ENCODE data around the gene ZMYND12.

ZMYND12 gene

DNA sequence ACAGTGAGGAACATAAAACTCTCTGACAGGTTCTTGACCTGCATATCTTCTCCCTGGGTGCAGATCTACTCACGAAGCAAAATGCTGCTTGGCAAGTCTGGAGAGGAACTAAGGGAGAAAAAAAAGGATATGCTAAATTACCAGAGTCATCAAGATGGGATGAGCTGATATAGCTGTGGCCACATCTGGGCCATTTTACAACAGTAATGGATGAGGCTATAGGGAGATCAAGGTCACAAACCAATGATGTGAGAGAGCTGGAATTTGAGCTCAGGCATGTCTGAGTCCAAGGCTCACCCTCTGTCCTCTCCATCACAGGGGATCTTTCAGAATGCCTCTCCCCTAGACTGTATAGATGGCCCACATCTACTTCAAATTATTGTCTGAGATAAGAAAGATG lies 26.2 kb downstream of the ZMYND12 start:
- TF ChIP-seq POLR2A (IDR thresholded peaks at IDR 0.05; ENCODE audit: low read length), result no peak
- no peak for TF ChIP-seq GATA1 (IDR thresholded peaks at IDR 0.05; ENCODE audit: low read depth, low read length)
- DNase-seq, result no peak

GRCh38 chr1:42427240-42427639 lies 28.6 kb downstream of the ZMYND12 start:
- no peak for DNase-seq
- TF ChIP-seq GATA1 (IDR thresholded peaks at IDR 0.05; ENCODE audit: low read depth, low read length), result no peak
- TF ChIP-seq POLR2A (IDR thresholded peaks at IDR 0.05; ENCODE audit: low read length), result no peak

DNA sequence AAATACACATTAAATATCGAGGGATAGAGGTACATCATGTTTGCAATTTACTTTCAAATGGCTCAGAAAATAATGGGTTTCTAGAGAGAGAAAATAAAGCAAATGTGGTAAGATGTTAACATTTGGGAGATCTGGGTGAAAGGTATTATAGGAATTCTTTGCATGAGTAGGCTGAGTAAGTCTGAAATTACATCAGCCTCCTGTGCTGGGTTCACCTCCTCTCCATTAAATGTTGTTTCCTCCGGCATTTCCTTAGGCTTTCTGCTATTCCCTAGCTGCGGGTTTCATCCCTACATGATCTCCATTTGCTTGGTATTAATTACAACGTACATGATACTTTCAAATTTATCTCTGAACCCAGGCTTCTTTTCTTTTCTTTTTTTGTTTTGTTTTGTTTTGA lies 31.6 kb downstream of the ZMYND12 start:
- TF ChIP-seq GATA1 (IDR thresholded peaks at IDR 0.05; ENCODE audit: low read depth, low read length), result no peak
- TF ChIP-seq POLR2A (IDR thresholded peaks at IDR 0.05; ENCODE audit: low read length), result no peak
- no peak for DNase-seq

GRCh38 chr1:42423681-42424080 lies 32.1 kb downstream of the ZMYND12 start:
- TF ChIP-seq GATA1 (IDR thresholded peaks at IDR 0.05; ENCODE audit: low read depth, low read length) (no peak), POLR2A (IDR thresholded peaks at IDR 0.05; ENCODE audit: low read length) (no peak)

DNA sequence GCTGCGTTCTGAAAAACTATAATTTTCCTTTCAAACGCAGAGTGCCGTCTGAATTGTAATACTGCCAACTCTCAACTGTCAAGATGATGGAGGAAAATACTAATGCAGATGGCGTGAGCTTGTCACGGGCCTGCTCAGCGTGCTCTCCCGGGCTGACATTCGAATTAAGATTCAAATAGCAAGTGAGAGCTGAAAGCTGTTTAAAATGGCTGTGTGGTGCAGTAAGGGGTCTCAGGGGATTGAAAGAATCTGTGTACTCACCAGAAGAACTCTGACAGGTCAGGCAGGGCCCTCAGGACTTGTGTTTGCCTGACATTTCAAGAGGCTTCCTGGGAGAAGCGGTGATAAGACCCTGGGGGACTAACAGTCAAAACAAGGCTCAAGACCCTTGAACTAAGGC lies 33.1 kb downstream of the ZMYND12 start:
- TF ChIP-seq GATA1 (IDR thresholded peaks at IDR 0.05; ENCODE audit: low read depth, low read length) (no peak), POLR2A (IDR thresholded peaks at IDR 0.05; ENCODE audit: low read length) (no peak)
- no peak for DNase-seq

More at GRCh38 chr1:42423681-42424080, 32.1 kb downstream of the ZMYND12 start:
- DNase-seq, result no peak

- DNase-seq, result no peak
- TF ChIP-seq POLR2A (IDR thresholded peaks at IDR 0.05; ENCODE audit: low read length) (no peak), GATA1 (IDR thresholded peaks at IDR 0.05; ENCODE audit: low read depth, low read length) (no peak)
These were observed 34.8 kb downstream of the ZMYND12 start for GRCh38 chr1:42420911-42421585.

GRCh38 chr1:42420121-42420520 lies 35.7 kb downstream of the ZMYND12 start:
- no peak for TF ChIP-seq POLR2A (IDR thresholded peaks at IDR 0.05; ENCODE audit: low read length)
- no peak for TF ChIP-seq GATA1 (IDR thresholded peaks at IDR 0.05; ENCODE audit: low read depth, low read length)

GRCh38 chr1:42419126-42419821 lies 36.5 kb downstream of the ZMYND12 start:
- TF ChIP-seq GATA1 (IDR thresholded peaks at IDR 0.05; ENCODE audit: low read depth, low read length) (no peak), POLR2A (IDR thresholded peaks at IDR 0.05; ENCODE audit: low read length) (no peak)
- no peak for DNase-seq

More at GRCh38 chr1:42420121-42420520, 35.7 kb downstream of the ZMYND12 start:
- no peak for DNase-seq

DNA sequence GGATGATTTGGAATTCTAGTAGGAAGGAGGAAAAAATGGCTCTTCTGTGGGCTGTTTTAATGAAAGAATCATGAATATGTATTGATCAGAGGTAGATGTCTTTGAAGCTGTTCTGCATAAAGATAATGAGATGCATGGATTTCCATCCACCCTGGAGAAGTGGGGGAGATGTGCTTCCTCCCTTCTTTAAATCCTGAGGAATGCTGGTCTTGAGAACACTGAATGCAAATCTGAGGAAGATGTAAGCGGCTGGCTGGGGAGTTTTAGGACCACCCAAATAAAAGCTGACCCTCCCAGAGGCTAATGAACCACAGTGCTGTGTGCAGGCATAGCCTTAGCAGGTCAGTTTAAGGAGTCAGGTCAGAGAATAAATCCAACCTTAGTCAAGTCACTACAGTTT lies 37.3 kb downstream of the ZMYND12 start:
- TF ChIP-seq POLR2A (IDR thresholded peaks at IDR 0.05; ENCODE audit: low read length), result no peak
- TF ChIP-seq GATA1 (IDR thresholded peaks at IDR 0.05; ENCODE audit: low read depth, low read length), result no peak
- DNase-seq, result no peak

- DNase-seq, result no peak
- TF ChIP-seq GATA1 (IDR thresholded peaks at IDR 0.05; ENCODE audit: low read depth, low read length), result no peak
- TF ChIP-seq POLR2A (IDR thresholded peaks at IDR 0.05; ENCODE audit: low read length), result no peak
These were observed 38.7 kb downstream of the ZMYND12 start for GRCh38 chr1:42417166-42417565.

DNA sequence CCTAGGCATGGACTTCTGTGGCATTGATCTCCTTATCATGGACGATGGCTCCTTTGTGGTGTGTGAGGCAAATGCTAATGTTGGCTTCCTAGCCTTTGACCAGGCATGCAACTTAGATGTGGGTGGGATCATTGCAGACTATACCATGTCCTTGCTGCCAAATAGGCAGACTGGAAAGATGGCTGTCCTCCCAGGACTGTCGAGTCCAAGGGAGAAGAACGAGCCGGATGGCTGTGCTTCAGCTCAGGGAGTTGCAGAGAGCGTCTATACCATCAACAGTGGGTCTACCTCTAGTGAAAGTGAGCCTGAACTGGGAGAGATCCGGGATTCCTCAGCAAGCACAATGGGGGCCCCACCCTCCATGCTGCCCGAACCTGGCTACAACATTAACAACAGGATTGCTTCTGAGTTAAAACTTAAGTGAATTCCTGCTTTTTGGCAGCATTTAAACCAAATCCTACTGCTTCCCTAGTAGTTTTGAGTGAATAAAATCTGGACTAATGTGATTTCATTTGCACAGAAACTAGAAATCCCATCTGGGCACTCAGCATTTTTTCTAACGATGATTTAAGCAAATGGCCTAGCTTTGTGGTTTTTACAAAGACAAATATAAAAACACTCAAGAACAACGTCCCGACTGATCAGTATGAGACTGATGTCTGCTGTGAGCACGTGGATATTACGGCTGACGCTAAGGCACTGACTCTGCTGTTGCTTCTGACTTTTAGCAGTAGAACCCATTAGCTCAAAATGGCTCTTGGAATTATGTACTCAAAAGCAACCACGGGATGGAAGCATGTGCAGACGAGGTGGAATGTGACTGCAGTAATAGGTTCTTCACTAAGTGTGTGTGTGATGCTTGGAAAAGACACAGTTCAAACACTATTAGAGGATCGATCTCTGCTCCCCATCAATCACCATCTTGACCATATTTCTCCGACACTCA lies 41.0 kb downstream of the ZMYND12 start:
- TF ChIP-seq POLR2A (IDR thresholded peaks at IDR 0.05; ENCODE audit: low read length), result no peak
- no peak for TF ChIP-seq GATA1 (IDR thresholded peaks at IDR 0.05; ENCODE audit: low read depth, low read length)
- no peak for DNase-seq

GRCh38 chr1:42403880-42404400 lies 51.9 kb downstream of the ZMYND12 start:
- DNase-seq, result no peak

GRCh38 chr1:42399315-42400100 lies 56.3 kb downstream of the ZMYND12 start:
- TF ChIP-seq POLR2A (IDR thresholded peaks at IDR 0.05; ENCODE audit: low read length) (no peak), GATA1 (IDR thresholded peaks at IDR 0.05; ENCODE audit: low read depth, low read length) (no peak)
- no peak for DNase-seq

More at GRCh38 chr1:42403880-42404400, 51.9 kb downstream of the ZMYND12 start:
- no peak for TF ChIP-seq POLR2A (IDR thresholded peaks at IDR 0.05; ENCODE audit: low read length)
- TF ChIP-seq GATA1 (IDR thresholded peaks at IDR 0.05; ENCODE audit: low read depth, low read length), result no peak
